Glomerular endothelial cell (primary cell): ENCODE results near the gene HPSE. TPM values are rescaled to one million over a fixed set of nuclear protein-coding genes. Genes with fewer than 3 reads are reported as not detected.

Experiments
- DNase-seq: peaks from one replicate; pipeline ENCODE4 v3.0.0-alpha.2; 2011; ENCODE audit warnings: low read depth, low spot score; ENCODE audit errors: extremely low read depth
- total RNA-seq: library from RNA; depleted of rRNA; stranded (reverse); fragments of >200 nt; gene quantifications from 2 replicates; pipeline ENCODE4 v1.2.3, GENCODE V29; 2015

Gene HPSE
- total RNA-seq, 1 donor from 2014 or later: 3.5 TPM

- DNase-seq: peak; percentile 50
Observed at GRCh38 chr4:83252782-83253405, 81.8 kb downstream of the HPSE start.

GRCh38 chr4:83251447-83251830 lies 83.2 kb downstream of the HPSE start:
- no peak for DNase-seq

DNA sequence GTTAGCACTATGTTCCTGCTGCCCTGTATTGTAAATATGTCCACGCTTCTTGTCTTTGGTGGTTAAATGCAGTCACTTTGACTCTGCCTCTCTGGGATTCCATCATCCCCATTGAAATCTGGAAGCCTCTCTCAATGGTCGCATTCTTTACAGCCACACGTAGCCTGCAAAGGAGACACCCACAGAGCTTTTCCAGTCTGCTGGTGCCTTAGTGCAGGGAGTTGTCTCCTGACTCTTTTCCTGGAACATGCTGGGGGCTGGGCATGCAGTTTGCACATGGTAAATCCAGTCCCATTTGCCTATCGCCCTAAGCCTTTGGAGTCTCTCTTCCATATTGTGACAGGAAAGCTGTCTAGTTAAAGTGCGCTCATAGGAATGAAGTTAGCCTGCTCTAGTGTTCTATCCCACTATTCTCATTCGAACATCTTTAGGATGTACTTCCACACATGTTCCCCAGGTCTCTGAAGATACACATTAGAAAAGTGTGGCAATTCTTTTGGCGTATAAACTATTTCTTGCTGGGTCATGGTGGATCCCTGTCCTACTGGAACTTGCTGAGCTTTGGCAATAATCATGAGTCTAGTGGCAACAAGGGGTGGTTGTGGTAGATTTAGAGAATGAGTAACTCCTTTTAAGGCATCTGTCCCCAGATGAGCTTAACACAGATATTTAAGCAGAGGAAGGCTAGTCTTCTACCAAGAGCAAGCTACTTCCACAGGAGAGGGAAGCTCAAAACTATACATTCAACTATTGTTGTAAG lies 83.8 kb downstream of the HPSE start:
- DNase-seq: no peak

DNA sequence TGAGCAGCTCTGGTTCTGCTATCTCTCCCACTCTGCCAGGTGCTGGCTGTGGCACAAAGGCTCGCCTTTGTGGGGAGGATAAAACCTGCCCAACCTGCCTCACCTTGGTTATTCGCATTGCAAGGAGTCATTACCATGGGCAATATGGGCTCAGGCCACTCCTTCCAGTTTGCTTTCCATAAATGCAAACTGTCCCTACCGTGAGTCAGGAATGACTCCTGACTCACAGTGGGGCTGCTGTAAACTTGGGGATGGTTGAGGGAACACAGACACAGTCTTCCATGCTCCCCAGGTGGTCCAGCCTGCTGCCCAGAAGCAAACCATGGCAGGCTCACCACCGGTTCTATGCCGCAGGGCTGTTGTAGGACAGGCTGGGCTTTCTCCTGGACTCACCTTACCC lies 86.2 kb downstream of the HPSE start:
- DNase-seq: no peak

DNA sequence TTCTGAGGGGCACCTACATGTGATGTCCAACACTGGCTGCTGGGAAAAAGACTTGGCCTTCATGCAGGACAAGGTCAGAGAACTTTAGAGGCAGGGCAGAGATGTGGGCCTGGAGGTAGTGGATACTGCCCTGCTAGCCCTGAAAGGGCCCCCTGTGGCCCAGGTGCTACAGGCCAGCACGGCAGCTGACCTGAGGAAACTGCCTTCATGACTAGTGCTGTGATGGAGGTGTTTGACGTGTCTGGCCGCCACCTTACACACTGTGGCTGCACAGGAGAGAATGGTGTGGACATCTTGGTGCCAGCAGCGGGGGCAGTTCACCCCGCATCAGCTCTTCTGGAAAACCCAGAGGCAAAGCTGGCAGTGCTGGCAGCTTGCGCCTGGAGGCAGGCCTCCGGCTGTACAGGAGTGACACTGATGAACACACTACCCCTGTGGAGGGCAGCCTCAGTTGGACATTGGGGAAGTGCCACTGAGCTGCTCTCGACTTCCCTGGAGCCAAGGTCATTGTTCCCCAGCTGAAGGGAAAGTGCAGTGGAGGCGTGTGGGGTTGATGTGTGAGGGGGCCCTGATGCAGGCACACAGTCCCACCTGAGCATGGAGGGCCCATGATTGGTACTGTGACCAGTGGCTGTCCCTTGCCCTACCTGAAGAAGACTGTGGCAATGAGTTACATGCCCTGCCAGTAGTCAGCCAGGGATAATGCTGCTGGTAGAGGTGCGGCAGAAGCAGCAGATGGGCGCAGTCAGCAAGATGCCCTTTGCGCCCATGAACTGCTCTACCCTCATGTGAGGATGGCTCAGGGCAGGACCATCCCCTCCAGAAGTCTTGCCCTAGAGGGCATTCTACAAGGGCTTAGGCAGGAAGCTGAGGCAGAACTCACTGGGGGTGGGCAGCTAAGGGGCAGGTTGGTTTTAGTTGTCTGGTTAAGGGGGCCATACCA lies 87.0 kb downstream of the HPSE start:
- DNase-seq: no peak

Other genes starting within 250 kb of the HPSE start
- 0.10 and 0.18 TPM in 2 replicates for gene PLAC8, start 220.1 kb downstream of the HPSE start, total RNA-seq
- 14.1 and 17.5 TPM in 2 replicates for gene COQ2, start 50.0 kb downstream of the HPSE start, total RNA-seq
- 7.0 and 7.4 TPM in 2 replicates for gene HELQ, start 121.0 kb upstream of the HPSE start, total RNA-seq
- 14.5 and 18.6 TPM in 2 replicates for gene MRPS18C, start 121.2 kb upstream of the HPSE start, total RNA-seq
- gene ABRAXAS1, start 150.3 kb upstream of the HPSE start, total RNA-seq: 10.4 and 19.7 TPM in 2 replicates
- 1.4 and 4.0 TPM in 2 replicates for gene GPAT3, start 201.3 kb upstream of the HPSE start, total RNA-seq